Transverse colon (tissue), 4 donors: ENCODE measurements around the gene MAS1L. TPM values are rescaled to one million over a fixed set of nuclear protein-coding genes. Genes with fewer than 3 reads are reported as not detected.

Experiments used
- DNase-seq: peaks from one replicate; pipeline ENCODE4 v3.0.0-alpha.2; 2019
- H3K27ac ChIP-seq, 4 donors: fragments of 200-600 bp; sonication (generic); 2 replicates each; pipeline ENCODE4 v1.5.1; 2016 to 2018; ENCODE audit warnings: inconsistent platforms in 4 of 4
- H3K27me3 ChIP-seq: fragments of 200-600 bp; sonication (generic); 2 replicates; pipeline ENCODE4 v1.5.1; 2017; ENCODE audit warnings: inconsistent platforms
- H3K36me3 ChIP-seq, 4 donors: fragments of 200-600 bp; sonication (generic); 2 replicates each; pipeline ENCODE4 v1.5.1; 2017 to 2019; ENCODE audit warnings: inconsistent platforms in 4 of 4
- H3K4me1 ChIP-seq, 4 donors: fragments of 200-600 bp; sonication (generic); 2 replicates each; pipeline ENCODE4 v1.5.1; 2017 to 2020; ENCODE audit warnings: inconsistent platforms in 4 of 4
- H3K4me3 ChIP-seq, 4 donors: fragments of 200-600 bp; sonication (generic); 1 replicate in 1 of 4; 2 replicates in 3 of 4; pipeline versions ENCODE4 v1.5.1 to v1.6.1; 2017 to 2019; ENCODE audit warnings: inconsistent platforms in 4 of 4
- H3K9me3 ChIP-seq, 2 donors: fragments of 200-600 bp; sonication (generic); 2 replicates each; pipeline ENCODE4 v1.5.1; 2017 to 2019; ENCODE audit warnings: inconsistent platforms in 2 of 2
- CTCF ChIP-seq, 5 experiments: fragments of 200-600 bp in 3 of 5; fragments of 450-650 bp in 2 of 5; sonication (generic) in 3 of 5; IDR thresholded peaks; 1 replicate in 2 of 5; 2 replicates in 3 of 5; pipeline ENCODE4 v1.5.1; 2016 to 2017; ENCODE audit warnings: antibody characterized with exemption in 5 of 5, inconsistent platforms in 3 of 5, mild to moderate bottlenecking in 2 of 5, moderate library complexity in 1 of 5
- EP300 ChIP-seq: sonication (generic); formaldehyde crosslinking; IDR thresholded peaks from one replicate; pipeline ENCODE4 v1.6.1; 2017; ENCODE audit warnings: antibody characterized with exemption, low read depth
- POLR2A ChIP-seq: fragments of 450-650 bp; IDR thresholded peaks from one replicate; pipeline ENCODE4 v1.6.1; 2016; ENCODE audit warnings: antibody characterized with exemption, mild to moderate bottlenecking, moderate library complexity
- POLR2AphosphoS5 ChIP-seq, 3 donors: sonication (generic); formaldehyde crosslinking; IDR thresholded peaks; one replicate each; pipeline ENCODE4 v1.6.1; 2016; ENCODE audit warnings: antibody characterized with exemption in 3 of 3
- WGBS, 2 donors: methylation state at CpG; one replicate each; pipeline ENCODE4 v1.1.5; 2018; ENCODE audit warnings: low coverage in 1 of 2; 5-methylcytosine and 5-hydroxymethylcytosine counted together
- in situ Hi-C, 4 donors: fragments of 200-750 bp; cut with MboI; loops; one replicate each; pipeline versions ENCODE4 v1.15.0 to v1.15.1; 2017; ENCODE audit warnings: low sequenced_read_pairs in 3 of 4, low pct_ligation_motif_present in 1 of 4, low pct_unique_long_range_greater_than_20kb in 1 of 4
- intact Hi-C: fragments of 100-400 bp; cut with DNase I; formaldehyde crosslinking; loops from one replicate; pipeline ENCODE4 v1.15.1; 2023; ENCODE audit warnings: low total_unique reads
- total RNA-seq, 4 donors: library from RNA; depleted of rRNA; stranded (reverse); fragments of >200 nt; gene quantifications; one replicate each; pipeline ENCODE4 v1.1.0, GENCODE V29; 2016

The MAS1L gene
- total RNA-seq, 4 donors from 2014 or later = not detected

- Histone ChIP-seq H3K4me1 (no peaks in the 10 kb centered on the region), H3K9me3 (no peaks in the 10 kb centered on the region), H3K27me3 (no peaks in the 10 kb centered on the region), H3K4me3 (no peak overlapping the region), H3K27ac (no peak overlapping the region), H3K36me3 (no peaks in the 10 kb centered on the region)
- 89% methylated on average over 3 of the region's 3 CpGs; no CpG with 5 or more reads in 1 of the 2 donors for WGBS, 2 donors
- DNase-seq = no peak
- in situ Hi-C loops = no loop called here
- TF ChIP-seq POLR2AphosphoS5 (IDR thresholded peaks at IDR 0.05) = no peak
- TF ChIP-seq EP300 = no peak
- no peak for TF ChIP-seq CTCF (IDR thresholded peaks at IDR 0.05)
- no peak for TF ChIP-seq POLR2A
- intact Hi-C loops = no loop called here
Observed at GRCh38 chr6:29505808-29506207, 18.1 kb upstream of the MAS1L start.

GRCh38 chr6:29504961-29505360, 17.2 kb upstream of the MAS1L start:
- 50 to 60% methylated on average over 2 of the region's 2 CpGs for WGBS, 2 donors
- no peaks in the 10 kb centered on the region for H3K4me1 ChIP-seq
- no peaks in the 10 kb centered on the region for H3K9me3 ChIP-seq
- intact Hi-C loops (no loop called here), in situ Hi-C loops (no loop called here)
- no peaks in the 10 kb centered on the region for H3K36me3 ChIP-seq
- no peaks in the 10 kb centered on the region for H3K27me3 ChIP-seq
- H3K27ac ChIP-seq = no peak overlapping the region
- no peak overlapping the region for H3K4me3 ChIP-seq
- TF ChIP-seq POLR2AphosphoS5 (IDR thresholded peaks at IDR 0.05) (no peak), EP300 (no peak), CTCF (IDR thresholded peaks at IDR 0.05) (no peak), POLR2A (no peak)
- DNase-seq = no peak

- DNase-seq = no peak
- in situ Hi-C loops (no loop called here), intact Hi-C loops (no loop called here)
- H3K9me3 ChIP-seq = no peaks in the 10 kb centered on the region
- H3K27ac ChIP-seq = no peak overlapping the region
- WGBS, 2 donors = 90% methylated on average over 5 of the region's 5 CpGs; no CpG with 5 or more reads in 1 of the 2 donors
- H3K4me1 ChIP-seq = no peaks in the 10 kb centered on the region
- no peak overlapping the region for H3K4me3 ChIP-seq
- TF ChIP-seq POLR2AphosphoS5 (IDR thresholded peaks at IDR 0.05) (no peak), EP300 (no peak), CTCF (IDR thresholded peaks at IDR 0.05) (no peak), POLR2A (no peak)
- no peaks in the 10 kb centered on the region for H3K36me3 ChIP-seq
- H3K27me3 ChIP-seq = peaks cover 4% of the 10 kb centered on the region
Observed at GRCh38 chr6:29502597-29502996, 14.8 kb upstream of the MAS1L start.

- Histone ChIP-seq H3K4me1 (no peaks in the 10 kb centered on the region), H3K27me3 (peaks cover 4% of the 10 kb centered on the region), H3K9me3 (no peaks in the 10 kb centered on the region), H3K4me3 (no peak overlapping the region), H3K36me3 (no peaks in the 10 kb centered on the region), H3K27ac (no peak overlapping the region)
- WGBS, 2 donors = 81% methylated on average over 3 of the region's 3 CpGs; no CpG with 5 or more reads in 1 of the 2 donors
- no peak for TF ChIP-seq POLR2A
- no peak for TF ChIP-seq POLR2AphosphoS5 (IDR thresholded peaks at IDR 0.05)
- no peak for TF ChIP-seq CTCF (IDR thresholded peaks at IDR 0.05)
- TF ChIP-seq EP300 = no peak
- no peak for DNase-seq
- in situ Hi-C loops (no loop called here), intact Hi-C loops (no loop called here)
Observed at GRCh38 chr6:29502181-29502580, 14.4 kb upstream of the MAS1L start.
